Activated T-cell treated with anti-CD3 and anti-CD28 coated beads, Interleukin-2, amount 50 U/mL, for 4 hours (primary cell): ENCODE results near the gene PPP1R12B. TPM values are rescaled to one million over a fixed set of nuclear protein-coding genes. Genes with fewer than 3 reads are reported as not detected.
"Not testable (repeated sequence)": the region's sequence is repeated elsewhere in the genome, so short reads cannot be mapped to it uniquely, and the experiment has no call there.

Experiments used
- ATAC-seq, 2 donors: fragments of 200-7000 bp; cut with Tn5 transposase; one replicate each; pipeline ENCODE4 v1.10.0; 2021
- DNase-seq: peaks from one replicate; pipeline ENCODE4 v3.0.0-alpha.2; 2020
- H3K27me3 Mint-ChIP-seq: one replicate; pipeline ENCODE4 v1.8.0; 2021; ENCODE audit warnings: low read depth, mixed read lengths
- H3K36me3 Mint-ChIP-seq: one replicate; pipeline ENCODE4 v1.8.0; 2022; ENCODE audit warnings: mixed read lengths; ENCODE audit not compliant: insufficient read depth
- H3K4me1 Mint-ChIP-seq: one replicate; pipeline ENCODE4 v1.8.0; 2021; ENCODE audit warnings: low read depth, mixed read lengths
- H3K4me3 Mint-ChIP-seq: one replicate; pipeline ENCODE4 v1.8.0; 2021; ENCODE audit warnings: mild to moderate bottlenecking, moderate library complexity, mixed read lengths
- H3K9me3 Mint-ChIP-seq: one replicate; pipeline ENCODE4 v1.8.0; 2021; ENCODE audit warnings: mixed read lengths
- total RNA-seq, 3 donors: library from RNA; stranded (reverse); gene quantifications; one replicate each; pipeline ENCODE4 v1.2.1, GENCODE V29; 2021

Gene PPP1R12B
- total RNA-seq, 3 donors from 2014 or later = 4.7 to 8.1 (median 5.4) TPM

DNA sequence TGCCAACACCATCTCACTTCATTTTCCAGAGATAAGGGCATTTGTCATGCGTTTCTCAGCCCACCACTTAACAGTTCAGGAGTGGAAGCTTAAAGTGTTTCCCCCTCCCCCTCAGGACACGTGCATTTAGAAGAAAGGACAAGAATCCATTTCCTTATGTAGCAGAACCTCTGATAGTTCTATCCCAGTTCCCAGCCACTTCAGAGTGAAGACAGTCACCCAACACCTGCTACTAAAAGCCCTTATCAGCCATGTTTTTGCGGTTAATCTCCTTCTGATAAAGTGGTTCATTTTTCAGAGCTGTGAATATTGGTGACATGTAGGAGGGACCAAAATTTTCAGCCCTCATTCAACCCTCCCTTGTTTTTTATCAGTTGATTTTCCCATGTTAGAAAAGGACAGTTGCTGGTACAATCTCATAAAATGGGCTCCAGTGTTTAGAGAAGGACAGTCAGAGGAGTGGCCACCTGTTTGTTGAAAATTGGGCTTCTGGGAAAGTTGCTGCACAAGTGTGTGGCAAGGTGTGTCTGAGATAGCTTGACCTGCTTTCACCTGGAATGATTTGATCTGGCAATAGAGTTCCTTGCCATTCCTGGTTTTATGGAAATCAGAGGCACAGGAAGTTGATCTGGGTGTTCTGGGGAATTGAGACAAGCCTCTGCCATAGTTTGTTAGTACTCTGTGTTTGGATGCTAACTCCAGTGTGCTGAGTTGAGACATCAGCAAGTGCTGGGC, 114.0 kb downstream of the PPP1R12B start:
- Mint-ChIP-seq H3K4me3 (no peak overlapping the region), H3K36me3 (no peaks in the 10 kb centered on the region), H3K4me1 (no peaks in the 10 kb centered on the region), H3K27me3 (no peaks in the 10 kb centered on the region), H3K9me3 (no peaks in the 10 kb centered on the region)
- ATAC-seq (no peak), DNase-seq (no peak)

DNA sequence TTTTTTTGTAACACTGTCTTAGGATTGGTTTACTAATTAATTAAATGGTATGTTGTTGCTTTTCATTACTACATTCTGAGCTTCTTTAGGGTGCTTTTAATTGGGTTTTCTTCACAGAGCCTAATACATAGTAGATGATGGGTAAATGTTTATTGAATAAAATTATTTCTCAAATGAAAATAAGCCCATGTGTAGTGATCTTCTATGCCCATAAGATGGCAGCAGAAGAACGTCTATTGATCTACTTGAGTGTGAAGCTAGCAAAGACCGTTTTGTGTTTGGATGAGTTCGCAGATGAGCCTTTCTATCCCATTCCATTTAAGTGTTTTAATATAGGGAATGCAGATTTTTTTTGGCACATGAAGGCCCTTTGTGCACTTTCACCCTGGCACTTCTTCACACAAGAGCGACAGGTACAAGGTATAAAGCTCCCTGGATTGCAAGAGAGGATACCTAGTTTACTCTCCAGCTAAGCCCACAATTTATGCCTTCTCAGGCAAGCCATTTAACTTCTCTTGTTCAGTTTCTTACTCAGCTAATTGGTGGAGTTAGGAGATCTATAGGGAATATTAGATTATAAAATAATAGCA, 115.7 kb downstream of the PPP1R12B start:
- not testable (repeated sequence) for H3K36me3 Mint-ChIP-seq, ATAC-seq, H3K27me3 Mint-ChIP-seq, H3K9me3 Mint-ChIP-seq, DNase-seq, H3K4me1 Mint-ChIP-seq, H3K4me3 Mint-ChIP-seq

DNA sequence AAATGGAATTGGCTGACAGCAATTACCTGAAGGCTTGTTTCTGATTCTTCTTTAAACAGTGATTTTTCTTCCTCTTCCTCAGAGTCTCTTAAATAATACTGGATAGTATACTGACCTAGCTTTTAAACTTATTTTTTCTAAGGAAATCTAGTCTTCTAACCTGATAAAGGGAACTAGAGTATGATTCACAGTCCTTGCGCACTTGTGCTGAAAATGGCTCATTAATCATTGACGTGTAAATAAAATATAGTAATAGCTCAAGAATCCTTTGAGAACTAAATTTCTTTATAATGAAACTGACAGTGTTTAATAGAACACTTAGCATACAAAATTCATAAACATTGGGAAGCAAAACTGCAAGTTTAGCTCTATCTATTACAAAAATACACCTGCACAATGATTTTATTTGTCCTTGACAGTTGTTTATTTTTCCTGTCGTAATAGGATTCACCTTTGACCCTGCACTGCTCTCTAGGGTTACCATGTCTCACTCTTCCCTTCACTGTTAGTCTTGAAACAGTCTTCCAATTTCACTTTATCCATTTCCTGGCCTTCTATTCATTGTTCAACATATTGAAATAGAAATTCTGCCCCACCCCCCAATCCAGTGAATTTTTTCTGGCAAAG, 117.3 kb downstream of the PPP1R12B start:
- H3K4me3 Mint-ChIP-seq, H3K9me3 Mint-ChIP-seq, H3K4me1 Mint-ChIP-seq, H3K27me3 Mint-ChIP-seq, DNase-seq, H3K36me3 Mint-ChIP-seq, ATAC-seq: not testable (repeated sequence)

DNA sequence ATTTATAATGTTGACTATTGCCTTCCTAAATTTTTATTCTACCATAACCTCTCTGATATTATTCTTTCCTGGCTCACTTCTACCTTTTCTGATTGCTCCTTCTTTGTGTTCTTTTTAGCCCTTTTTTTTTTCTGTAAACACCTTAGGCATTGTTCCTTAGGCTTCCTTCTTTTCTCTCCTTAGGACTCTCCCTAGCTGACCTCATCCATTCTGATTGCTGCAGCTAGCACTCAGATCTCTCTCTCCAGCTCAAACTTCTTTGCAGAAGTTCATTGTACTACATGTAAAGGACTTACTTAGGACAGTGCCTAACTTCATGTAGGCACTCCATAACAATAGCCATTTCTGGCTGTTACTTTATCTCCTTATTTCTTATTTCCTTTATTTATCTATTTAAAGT, 117.8 kb downstream of the PPP1R12B start:
- H3K27me3 Mint-ChIP-seq, H3K4me1 Mint-ChIP-seq, H3K4me3 Mint-ChIP-seq, H3K36me3 Mint-ChIP-seq, H3K9me3 Mint-ChIP-seq, DNase-seq, ATAC-seq: not testable (repeated sequence)

DNA sequence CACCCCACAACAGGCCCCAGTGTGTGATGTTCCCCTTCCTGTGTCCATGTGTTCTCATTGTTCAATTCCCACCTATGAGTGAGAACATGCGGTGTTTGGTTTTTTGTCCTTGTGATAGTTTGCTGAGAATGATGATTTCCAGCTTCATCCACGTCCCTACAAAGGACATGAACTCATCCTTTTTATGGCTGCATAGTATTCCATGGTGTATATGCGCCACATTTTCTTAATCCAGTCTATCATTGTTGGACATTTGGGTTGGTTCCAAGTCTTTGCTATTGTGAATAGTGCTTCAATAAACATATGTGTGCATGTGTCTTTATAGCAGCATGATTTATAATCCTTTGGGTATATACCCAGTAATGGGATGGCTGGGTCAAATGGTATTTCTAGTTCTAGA, 118.9 kb downstream of the PPP1R12B start:
- not testable (repeated sequence) for DNase-seq, ATAC-seq, H3K9me3 Mint-ChIP-seq, H3K4me1 Mint-ChIP-seq, H3K4me3 Mint-ChIP-seq, H3K27me3 Mint-ChIP-seq, H3K36me3 Mint-ChIP-seq

DNA sequence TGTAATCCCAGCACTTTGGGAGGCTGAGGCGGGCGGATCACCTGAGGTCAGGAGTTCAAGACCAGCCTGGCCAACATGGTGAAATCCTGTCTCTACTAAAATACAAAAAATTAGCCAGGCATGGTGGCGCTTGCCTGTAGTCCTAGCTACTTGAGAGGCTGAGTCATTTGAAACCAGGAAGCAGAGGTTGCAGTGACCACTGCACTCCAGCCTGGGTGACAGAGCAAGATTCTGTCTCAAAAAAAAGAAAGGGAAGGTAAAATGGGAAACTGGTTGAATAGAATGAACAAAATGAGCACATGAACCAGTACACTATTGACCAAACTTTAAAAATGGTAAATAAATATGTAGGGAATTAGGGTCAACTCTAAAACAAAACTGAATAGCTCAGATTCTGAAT, 120.2 kb downstream of the PPP1R12B start:
- H3K36me3 Mint-ChIP-seq, H3K4me3 Mint-ChIP-seq, H3K27me3 Mint-ChIP-seq, ATAC-seq, DNase-seq, H3K9me3 Mint-ChIP-seq, H3K4me1 Mint-ChIP-seq: not testable (repeated sequence)

DNA sequence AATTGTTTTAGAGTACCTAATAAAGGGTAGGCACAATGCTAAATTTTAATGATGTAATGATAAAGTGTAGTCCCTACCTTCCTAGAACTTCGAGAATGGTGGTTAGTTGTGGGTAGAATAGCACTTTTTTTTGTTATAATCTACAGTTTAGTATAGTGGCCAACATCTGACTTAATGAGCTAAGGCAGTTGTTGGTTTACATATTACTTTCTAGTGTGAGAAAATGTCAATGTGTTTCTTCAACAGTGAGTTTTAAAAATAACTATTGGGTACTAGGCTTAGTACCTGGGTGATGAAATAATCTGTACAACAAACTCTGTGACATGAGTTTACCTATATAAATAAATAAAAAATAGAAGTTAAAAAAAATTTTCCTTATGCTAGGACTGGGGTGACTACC, 120.6 kb downstream of the PPP1R12B start:
- not testable (repeated sequence) for H3K4me3 Mint-ChIP-seq, H3K9me3 Mint-ChIP-seq

DNA sequence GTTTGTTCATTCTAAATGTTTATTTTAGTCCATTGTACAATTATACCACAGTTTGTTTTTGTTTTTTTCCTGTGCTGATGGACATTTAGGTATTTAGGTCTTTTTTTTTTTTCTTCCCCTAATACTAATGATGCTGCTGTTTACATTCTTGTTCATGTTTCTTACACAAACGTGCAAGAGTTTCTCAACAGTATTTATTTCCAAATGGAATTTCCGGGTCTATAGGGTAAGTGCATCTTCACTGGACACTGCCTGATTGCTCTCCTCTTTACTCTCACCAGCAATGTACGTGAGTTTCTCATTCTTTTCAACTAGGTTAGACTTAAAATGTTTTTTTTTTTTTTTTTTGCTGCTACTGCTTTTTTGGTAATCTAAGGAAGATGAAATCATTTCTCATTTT, 122.7 kb downstream of the PPP1R12B start:
- no peaks in the 10 kb centered on the region for H3K9me3 Mint-ChIP-seq
- peaks cover 4% of the 10 kb centered on the region for H3K36me3 Mint-ChIP-seq
- H3K4me1 Mint-ChIP-seq = no peaks in the 10 kb centered on the region
- H3K27me3 Mint-ChIP-seq = no peaks in the 10 kb centered on the region
- ATAC-seq (no peak), DNase-seq (no peak)
- no peak overlapping the region for H3K4me3 Mint-ChIP-seq

More for the DNA sequence above, 120.6 kb downstream of the PPP1R12B start:
- not testable (repeated sequence) for H3K36me3 Mint-ChIP-seq, H3K27me3 Mint-ChIP-seq, ATAC-seq, DNase-seq, H3K4me1 Mint-ChIP-seq

DNA sequence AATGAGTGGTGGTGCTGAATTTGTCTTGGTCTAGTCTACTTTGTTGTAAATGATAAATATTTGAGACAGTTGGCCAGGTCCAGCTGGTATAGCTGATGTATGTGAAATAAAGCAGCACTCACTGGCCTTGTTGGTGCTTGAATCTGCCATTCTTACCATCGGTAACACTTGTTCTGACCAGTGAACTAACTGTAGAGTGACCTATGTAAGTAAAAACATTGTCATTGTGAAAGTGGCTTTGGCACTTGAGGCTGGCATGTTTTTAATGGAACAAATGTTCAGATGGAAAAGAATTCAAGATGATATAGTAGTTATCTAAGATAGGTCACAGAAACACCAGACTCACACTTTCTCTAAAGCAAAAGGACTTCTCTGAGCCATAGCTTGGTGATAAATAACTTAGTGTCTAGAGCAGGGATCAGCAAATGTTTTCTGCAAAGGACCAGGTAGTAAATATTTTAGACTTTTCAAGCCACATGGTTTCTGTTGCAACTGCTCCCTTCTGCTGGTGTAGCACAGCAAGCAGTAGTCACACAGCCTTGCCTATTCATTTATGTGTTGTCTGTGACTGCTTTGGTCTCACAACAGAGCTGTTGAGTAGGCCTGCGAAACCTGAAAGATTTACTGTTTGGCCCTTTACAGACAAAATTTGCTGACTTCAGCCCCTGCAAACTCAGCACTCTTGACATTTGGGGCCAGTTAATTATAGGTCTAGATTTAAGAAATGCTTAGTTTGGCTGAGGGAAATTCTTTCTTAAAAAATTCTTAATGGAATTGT, 124.0 kb downstream of the PPP1R12B start:
- H3K4me1 Mint-ChIP-seq, H3K27me3 Mint-ChIP-seq, H3K36me3 Mint-ChIP-seq, H3K4me3 Mint-ChIP-seq, H3K9me3 Mint-ChIP-seq, DNase-seq, ATAC-seq: not testable (repeated sequence)

DNA sequence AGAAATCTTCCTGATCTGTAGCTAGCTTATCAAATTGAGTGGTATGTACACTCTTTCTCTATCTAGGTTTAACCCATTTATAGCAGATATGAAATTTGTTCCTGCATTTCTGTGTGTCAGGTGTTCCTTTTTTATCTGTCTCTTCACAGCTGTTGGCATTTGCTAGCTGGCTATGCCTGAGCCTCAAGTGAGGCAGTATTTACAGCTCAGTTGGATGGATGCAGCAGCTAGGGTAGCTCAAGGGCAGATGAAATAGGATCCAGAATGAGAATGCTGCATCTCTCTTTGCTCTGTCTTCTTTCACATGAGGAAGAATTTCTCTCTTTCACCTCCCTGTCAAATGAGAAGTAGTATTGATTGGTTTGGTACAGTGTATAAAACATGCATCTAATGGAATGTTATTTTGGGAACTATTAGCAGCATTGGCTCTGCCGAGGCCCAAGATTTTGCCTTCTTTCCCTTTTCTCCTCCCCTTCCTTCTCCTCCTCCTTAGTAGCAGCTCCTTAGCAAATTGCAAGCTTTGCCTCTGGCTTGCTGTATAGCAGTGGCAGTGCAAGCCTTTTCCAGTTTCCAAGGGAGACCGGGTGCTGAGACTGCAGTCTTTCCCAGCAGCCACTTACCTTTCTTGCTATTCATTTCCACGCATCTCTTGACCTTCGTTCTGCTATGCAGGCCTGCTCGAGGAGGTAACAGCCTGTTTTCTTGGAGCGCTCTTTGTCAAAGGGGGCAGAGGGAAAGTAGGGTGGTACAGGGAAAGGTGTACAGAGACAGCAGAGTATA, 125.0 kb downstream of the PPP1R12B start:
- H3K4me3 Mint-ChIP-seq, H3K9me3 Mint-ChIP-seq, H3K36me3 Mint-ChIP-seq, H3K4me1 Mint-ChIP-seq, DNase-seq, ATAC-seq, H3K27me3 Mint-ChIP-seq: not testable (repeated sequence)

DNA sequence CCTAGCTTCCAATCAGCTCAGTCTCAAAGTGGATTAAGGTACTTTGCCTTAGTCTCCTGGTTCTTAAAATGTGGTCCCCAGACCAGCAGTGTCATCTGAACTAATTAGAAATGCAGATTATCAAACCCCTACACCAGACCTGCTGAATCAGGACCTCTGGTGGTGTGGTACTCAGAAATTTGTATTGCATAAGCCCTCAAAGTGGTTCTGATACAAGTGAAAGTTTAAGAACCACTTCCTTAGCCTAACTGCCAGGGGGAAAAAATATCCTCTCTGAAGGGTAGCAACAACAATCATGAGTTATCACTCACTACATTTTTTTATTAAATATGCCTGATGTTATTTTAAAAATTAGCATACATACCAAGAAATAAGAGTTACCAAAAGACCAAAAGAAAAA, 131.2 kb downstream of the PPP1R12B start:
- not testable (repeated sequence) for H3K27me3 Mint-ChIP-seq, H3K36me3 Mint-ChIP-seq, ATAC-seq, H3K4me3 Mint-ChIP-seq, DNase-seq
- H3K9me3 Mint-ChIP-seq = peaks cover 10% of the 10 kb centered on the region
- H3K4me1 Mint-ChIP-seq = peaks cover 32% of the 10 kb centered on the region

DNA sequence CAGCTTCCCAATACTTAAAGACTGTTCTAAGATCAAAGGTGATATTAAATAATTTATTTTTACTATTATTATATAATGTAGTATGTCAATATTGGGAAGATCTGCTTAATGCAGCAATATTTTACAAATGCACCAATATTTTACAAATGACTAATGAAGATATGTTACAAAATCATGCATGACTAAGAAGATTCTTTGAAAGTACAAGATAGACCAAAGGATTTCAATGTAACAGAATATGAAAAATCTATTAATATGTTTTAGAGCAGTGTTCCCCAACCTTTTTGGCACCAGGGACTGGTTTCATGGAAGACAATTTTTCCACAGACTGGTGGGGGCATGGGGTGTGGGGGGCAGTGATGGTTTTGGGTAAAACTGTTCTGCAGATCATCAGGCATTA, 132.1 kb downstream of the PPP1R12B start:
- H3K4me3 Mint-ChIP-seq, H3K27me3 Mint-ChIP-seq, DNase-seq, ATAC-seq, H3K36me3 Mint-ChIP-seq: not testable (repeated sequence)
- Mint-ChIP-seq H3K4me1 (peaks cover 37% of the 10 kb centered on the region), H3K9me3 (peaks cover 15% of the 10 kb centered on the region)

DNA sequence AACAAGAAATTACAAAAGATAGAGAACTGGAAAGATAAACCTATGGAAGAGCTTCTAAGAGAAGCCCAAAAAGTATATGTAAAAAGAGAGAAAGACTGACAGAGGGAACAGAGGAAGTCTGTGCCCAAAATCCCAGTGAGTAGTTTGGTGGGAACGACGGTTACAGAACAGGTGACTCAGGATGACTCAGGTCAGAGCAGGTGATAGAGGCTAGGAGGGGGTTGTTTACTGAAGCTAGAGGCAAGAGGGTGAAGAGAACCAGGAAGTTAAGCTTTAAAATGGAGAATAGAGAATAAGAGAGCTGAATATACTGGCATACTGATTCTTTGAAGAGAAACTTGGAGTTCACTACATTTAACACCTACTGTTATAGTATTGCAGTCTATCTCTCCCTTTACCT, 134.9 kb downstream of the PPP1R12B start:
- H3K4me3 Mint-ChIP-seq, DNase-seq, H3K27me3 Mint-ChIP-seq, ATAC-seq: not testable (repeated sequence)
- H3K9me3 Mint-ChIP-seq = peaks cover 15% of the 10 kb centered on the region
- peaks cover 10% of the 10 kb centered on the region for H3K36me3 Mint-ChIP-seq
- H3K4me1 Mint-ChIP-seq = peaks cover 41% of the 10 kb centered on the region

DNA sequence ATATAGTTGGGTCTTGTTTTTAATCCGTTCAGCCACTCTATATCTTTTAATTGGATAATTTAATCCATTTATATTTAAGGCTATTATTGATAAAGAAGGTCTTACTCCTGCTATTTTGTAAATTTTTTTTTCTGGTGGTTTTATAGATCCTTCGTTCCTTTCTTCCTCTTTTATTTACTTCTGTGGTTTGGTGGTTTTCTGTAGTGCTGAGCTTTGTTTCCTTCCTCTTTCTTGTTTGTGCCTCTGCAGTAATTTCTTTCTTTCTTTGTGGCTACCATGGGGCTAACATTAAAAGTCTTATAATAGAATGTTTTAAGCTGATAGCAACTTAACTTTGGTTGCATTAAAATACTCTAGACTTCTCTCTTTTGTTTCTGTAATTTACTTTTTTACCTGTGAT, 135.5 kb downstream of the PPP1R12B start:
- ATAC-seq, H3K4me3 Mint-ChIP-seq, DNase-seq, H3K27me3 Mint-ChIP-seq: not testable (repeated sequence)
- Mint-ChIP-seq H3K4me1 (peaks cover 37% of the 10 kb centered on the region), H3K9me3 (peaks cover 15% of the 10 kb centered on the region), H3K36me3 (peaks cover 14% of the 10 kb centered on the region)
